ENCODE measurements around the gene ETV7. TPM values are rescaled to one million over a fixed set of nuclear protein-coding genes. Genes with fewer than 3 reads are reported as not detected.

Gene ETV7
- total RNA-seq, 3 donors from 2014 or later: 2.6 to 5.7 (median 2.8) TPM

- ATAC-seq: no peak
- H3K4me3 ChIP-seq: no peak overlapping the region
- intact Hi-C loops (cut with DNase I, micrococcal nuclease): loop anchor here (5.0 to 10.0 kb wide), 2 partner anchors 58 to 60 kb away; no protein-coding TSS in a partner anchor
- TF ChIP-seq CTCF (IDR thresholded peaks at IDR 0.05): no peak
- DNase-seq: no peak
- H3K36me3 ChIP-seq (ENCODE audit: low read depth): no peaks in the 10 kb centered on the region
- no peaks in the 10 kb centered on the region for H3K4me1 ChIP-seq (ENCODE audit: low read depth)
- H3K9me3 ChIP-seq: no peaks in the 10 kb centered on the region
Measured at GRCh38 chr6:36362551-36363370, 24.7 kb downstream of the ETV7 start.

GRCh38 chr6:36361071-36361470 lies 26.4 kb downstream of the ETV7 start:
- H3K36me3 ChIP-seq (ENCODE audit: low read depth): no peaks in the 10 kb centered on the region
- intact Hi-C loops (cut with DNase I, micrococcal nuclease): loop anchor here (5.0 to 10.0 kb wide), 2 partner anchors 56 to 59 kb away; no protein-coding TSS in a partner anchor
- no peaks in the 10 kb centered on the region for H3K4me1 ChIP-seq (ENCODE audit: low read depth)
- no peak for TF ChIP-seq CTCF (IDR thresholded peaks at IDR 0.05)
- no peaks in the 10 kb centered on the region for H3K9me3 ChIP-seq
- no peak overlapping the region for H3K4me3 ChIP-seq
- ATAC-seq: no peak
- no peak for DNase-seq

- no peaks in the 10 kb centered on the region for H3K9me3 ChIP-seq
- no peaks in the 10 kb centered on the region for H3K4me1 ChIP-seq (ENCODE audit: low read depth)
- H3K4me3 ChIP-seq: no peak overlapping the region
- TF ChIP-seq CTCF (IDR thresholded peaks at IDR 0.05): peak; percentile 74
- H3K36me3 ChIP-seq (ENCODE audit: low read depth): no peaks in the 10 kb centered on the region
- ATAC-seq (peak; percentile 96), DNase-seq (peak; percentile 74 to 87 (median 75))
- intact Hi-C loops (cut with DNase I, micrococcal nuclease): loop anchor here (5.0 to 10.0 kb wide), 2 partner anchors 56 to 58 kb away; no protein-coding TSS in a partner anchor
Measured at GRCh38 chr6:36360241-36361054, 27.0 kb downstream of the ETV7 start.

- TF ChIP-seq CTCF (IDR thresholded peaks at IDR 0.05): no peak
- DNase-seq (no peak), ATAC-seq (peak; percentile 29)
- Histone ChIP-seq H3K4me1 (ENCODE audit: low read depth) (no peaks in the 10 kb centered on the region), H3K9me3 (no peaks in the 10 kb centered on the region), H3K4me3 (no peak overlapping the region), H3K36me3 (ENCODE audit: low read depth) (no peaks in the 10 kb centered on the region)
- intact Hi-C loops (cut with DNase I, micrococcal nuclease): no loop called here
Measured at GRCh38 chr6:36358226-36358915, 29.1 kb downstream of the ETV7 start.

- TF ChIP-seq CTCF (IDR thresholded peaks at IDR 0.05): no peak
- H3K9me3 ChIP-seq: no peaks in the 10 kb centered on the region
- peak; percentile 38 for ATAC-seq
- no peaks in the 10 kb centered on the region for H3K4me1 ChIP-seq (ENCODE audit: low read depth)
- no peak for DNase-seq
- intact Hi-C loops (cut with DNase I, micrococcal nuclease): no loop called here
- H3K36me3 ChIP-seq (ENCODE audit: low read depth): no peaks in the 10 kb centered on the region
- H3K4me3 ChIP-seq: no peak overlapping the region
Measured at GRCh38 chr6:36357872-36358225, 29.6 kb downstream of the ETV7 start.
